Choroid plexus epithelial cell (primary cell): ENCODE data around the gene FTCD.

Experiments used
- DNase-seq: peaks from one replicate; pipeline ENCODE4 v3.0.0-alpha.2; 2010; ENCODE audit warnings: low read depth
- H3K4me3 ChIP-seq: 2 replicates; pipeline ENCODE4 v1.5.1; 2011; ENCODE audit warnings: low read depth, mild to moderate bottlenecking, control low read depth, low read length, moderate library complexity
- CTCF ChIP-seq: conservative IDR thresholded peaks from 2 replicates; pipeline ENCODE4 v1.5.1; 2011; ENCODE audit warnings: low read depth, mild to moderate bottlenecking, control low read depth, inconsistent platforms, low read length, moderate library complexity

The FTCD gene

GRCh38 chr21:46125846-46126301 is 29.5 kb downstream of the FTCD start:
- no peak for TF ChIP-seq CTCF
- DNase-seq, result no peak

GRCh38 chr21:46124926-46125845 is 30.2 kb downstream of the FTCD start:
- DNase-seq, result no peak
- no peak for TF ChIP-seq CTCF

More at GRCh38 chr21:46125846-46126301, 29.5 kb downstream of the FTCD start:
- H3K4me3 ChIP-seq, result no peak overlapping the region

GRCh38 chr21:46124083-46124925 is 31.1 kb downstream of the FTCD start:
- no peak overlapping the region for H3K4me3 ChIP-seq
- DNase-seq, result no peak
- no peak for TF ChIP-seq CTCF

More at GRCh38 chr21:46124926-46125845, 30.2 kb downstream of the FTCD start:
- H3K4me3 ChIP-seq, result no peak overlapping the region

- no peak for DNase-seq
- no peak for TF ChIP-seq CTCF
- H3K4me3 ChIP-seq, result no peak overlapping the region
Observed at GRCh38 chr21:46122758-46123683, 32.4 kb downstream of the FTCD start.

GRCh38 chr21:46122237-46122671 is 33.1 kb downstream of the FTCD start:
- no peak overlapping the region for H3K4me3 ChIP-seq
- DNase-seq, result peak; percentile 72

More at GRCh38 chr21:46122237-46122671, 33.1 kb downstream of the FTCD start:
- TF ChIP-seq CTCF, result no peak
